OCI-LY1 (cell line): ENCODE results near the gene C16orf87.

Source experiments
- EZH2 ChIP-seq: fragments of 200-600 bp; sonication (generic), shearing (Covaris generic); IDR thresholded peaks from 2 replicates; pipeline ENCODE4 v1.8.0; 2017; ENCODE audit warnings: borderline replicate concordance, mixed run types, mild to moderate bottlenecking, antibody characterized with exemption, low read length, moderate library complexity, mixed read lengths
- TF ChIP-seq, protein P1 (sequence below): fragments of 200-600 bp; sonication (generic), shearing (Covaris generic); IDR thresholded peaks from 2 replicates; pipeline ENCODE4 v1.5.1; 2017; ENCODE audit warnings: mild to moderate bottlenecking, antibody characterized with exemption, low read length, moderate library complexity, mixed read lengths

DNA sequence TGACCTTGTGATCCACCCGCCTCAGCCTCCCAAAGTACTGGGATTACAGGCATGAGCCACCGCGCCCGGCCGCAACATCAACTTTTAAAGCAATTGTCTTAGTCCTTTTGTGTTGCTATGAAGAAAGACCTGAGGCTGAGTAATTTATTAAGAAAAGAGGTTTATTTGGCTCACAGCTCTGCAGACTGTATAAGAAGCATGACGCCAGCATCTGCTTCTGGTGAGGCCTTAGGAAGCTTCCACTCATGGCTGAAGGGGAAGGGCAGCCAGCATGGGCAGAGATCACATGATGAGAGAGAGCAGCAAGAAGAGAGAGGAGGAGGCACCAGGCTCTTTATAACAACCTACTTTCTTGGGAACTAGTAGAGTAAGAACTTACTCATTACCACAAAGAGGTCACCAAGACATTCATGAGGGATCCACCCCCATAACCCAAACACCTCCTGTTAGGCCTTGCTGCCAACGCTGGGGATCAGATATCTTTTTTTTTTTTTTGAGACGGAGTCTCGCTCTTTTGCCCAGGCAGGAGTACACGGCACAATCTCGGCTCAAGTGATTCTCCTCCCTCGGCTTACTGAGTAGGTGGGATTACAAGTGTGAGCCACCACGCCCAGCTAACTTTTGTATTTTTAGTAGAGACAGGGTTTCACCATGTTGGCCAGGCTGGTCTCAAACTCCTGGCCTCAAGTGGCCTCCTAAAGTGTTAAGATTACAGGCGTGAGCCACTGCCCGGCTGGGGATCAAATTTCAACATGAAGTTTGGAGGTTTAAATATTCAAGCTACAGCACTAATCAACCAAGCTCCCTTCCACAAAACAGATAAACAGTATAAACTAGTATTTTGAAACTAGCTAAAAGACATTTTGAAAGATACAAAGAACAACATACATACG, 31.8 kb upstream of the C16orf87 start:
- TF ChIP-seq, protein P1, sequence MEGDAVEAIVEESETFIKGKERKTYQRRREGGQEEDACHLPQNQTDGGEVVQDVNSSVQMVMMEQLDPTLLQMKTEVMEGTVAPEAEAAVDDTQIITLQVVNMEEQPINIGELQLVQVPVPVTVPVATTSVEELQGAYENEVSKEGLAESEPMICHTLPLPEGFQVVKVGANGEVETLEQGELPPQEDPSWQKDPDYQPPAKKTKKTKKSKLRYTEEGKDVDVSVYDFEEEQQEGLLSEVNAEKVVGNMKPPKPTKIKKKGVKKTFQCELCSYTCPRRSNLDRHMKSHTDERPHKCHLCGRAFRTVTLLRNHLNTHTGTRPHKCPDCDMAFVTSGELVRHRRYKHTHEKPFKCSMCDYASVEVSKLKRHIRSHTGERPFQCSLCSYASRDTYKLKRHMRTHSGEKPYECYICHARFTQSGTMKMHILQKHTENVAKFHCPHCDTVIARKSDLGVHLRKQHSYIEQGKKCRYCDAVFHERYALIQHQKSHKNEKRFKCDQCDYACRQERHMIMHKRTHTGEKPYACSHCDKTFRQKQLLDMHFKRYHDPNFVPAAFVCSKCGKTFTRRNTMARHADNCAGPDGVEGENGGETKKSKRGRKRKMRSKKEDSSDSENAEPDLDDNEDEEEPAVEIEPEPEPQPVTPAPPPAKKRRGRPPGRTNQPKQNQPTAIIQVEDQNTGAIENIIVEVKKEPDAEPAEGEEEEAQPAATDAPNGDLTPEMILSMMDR, result no peak
- TF ChIP-seq EZH2, result no peak
